A204.1 (cell line): Measurements from ENCODE around the gene SCGB1C2.
"Not testable (repeated sequence)": the region's sequence is repeated elsewhere in the genome, so short reads cannot be mapped to it uniquely, and the experiment has no call there.

Experiments used
- FAIRE-seq: peaks from 2 replicates; lab custom pipeline; 2012; peaks lifted over from hg19 to GRCh38; lab: Jason Lieb, UNC

Gene SCGB1C2

GRCh38 chr17:137166-137807 is at the start of gene SCGB1C2:
Gene SCGB1C2, plus strand, starts transcription at chr17:137569. Its CDS starts 22 bp downstream, at chr17:137591.
- FAIRE-seq = not testable (repeated sequence)

- not testable (repeated sequence) for FAIRE-seq
These were observed 24.3 kb upstream of the SCGB1C2 start for GRCh38 chr17:113111-113510.

- not testable (repeated sequence) for FAIRE-seq
These were observed 18.9 kb upstream of the SCGB1C2 start for GRCh38 chr17:118339-118917.

- not testable (repeated sequence) for FAIRE-seq
These were observed 3.4 kb upstream of the SCGB1C2 start for GRCh38 chr17:133932-134331.

GRCh38 chr17:134332-134785 is 3.0 kb upstream of the SCGB1C2 start:
- not testable (repeated sequence) for FAIRE-seq

- not testable (repeated sequence) for FAIRE-seq
These were observed 2.3 kb upstream of the SCGB1C2 start for GRCh38 chr17:135022-135421.

GRCh38 chr17:135895-136294 is 1.5 kb upstream of the SCGB1C2 start:
- not testable (repeated sequence) for FAIRE-seq

- not testable (repeated sequence) for FAIRE-seq
These were observed 838 bp upstream of the SCGB1C2 start for GRCh38 chr17:136531-136930.

GRCh38 chr17:139401-140205 is 2.2 kb downstream of the SCGB1C2 start:
- not testable (repeated sequence) for FAIRE-seq

GRCh38 chr17:142102-142661 is 4.8 kb downstream of the SCGB1C2 start:
- no peak for FAIRE-seq

GRCh38 chr17:142876-143784 is 5.8 kb downstream of the SCGB1C2 start:
- no peak for FAIRE-seq

GRCh38 chr17:143785-144281 is 6.5 kb downstream of the SCGB1C2 start:
- no peak for FAIRE-seq

GRCh38 chr17:144936-145670 is 7.7 kb downstream of the SCGB1C2 start:
- no peak for FAIRE-seq

- no peak for FAIRE-seq
These were observed 8.5 kb downstream of the SCGB1C2 start for GRCh38 chr17:145671-146541.

GRCh38 chr17:146546-146945 is 9.2 kb downstream of the SCGB1C2 start:
- no peak for FAIRE-seq

GRCh38 chr17:146983-147761 is 9.8 kb downstream of the SCGB1C2 start:
- no peak for FAIRE-seq

GRCh38 chr17:147796-148740 is 10.7 kb downstream of the SCGB1C2 start:
- FAIRE-seq = no peak

GRCh38 chr17:148757-149156 is 11.4 kb downstream of the SCGB1C2 start:
- FAIRE-seq = no peak
